HG03565 (cell line): ENCODE measurements around the gene OBSL1.

Source experiments
- ATAC-seq: cut with Tn5 transposase; IDR thresholded peaks from one replicate; pipeline ENCODE4 v1.9.1; 2021; ENCODE audit warnings: mild to moderate bottlenecking, moderate library complexity; ENCODE audit not compliant: unreplicated experiment

OBSL1 gene

DNA sequence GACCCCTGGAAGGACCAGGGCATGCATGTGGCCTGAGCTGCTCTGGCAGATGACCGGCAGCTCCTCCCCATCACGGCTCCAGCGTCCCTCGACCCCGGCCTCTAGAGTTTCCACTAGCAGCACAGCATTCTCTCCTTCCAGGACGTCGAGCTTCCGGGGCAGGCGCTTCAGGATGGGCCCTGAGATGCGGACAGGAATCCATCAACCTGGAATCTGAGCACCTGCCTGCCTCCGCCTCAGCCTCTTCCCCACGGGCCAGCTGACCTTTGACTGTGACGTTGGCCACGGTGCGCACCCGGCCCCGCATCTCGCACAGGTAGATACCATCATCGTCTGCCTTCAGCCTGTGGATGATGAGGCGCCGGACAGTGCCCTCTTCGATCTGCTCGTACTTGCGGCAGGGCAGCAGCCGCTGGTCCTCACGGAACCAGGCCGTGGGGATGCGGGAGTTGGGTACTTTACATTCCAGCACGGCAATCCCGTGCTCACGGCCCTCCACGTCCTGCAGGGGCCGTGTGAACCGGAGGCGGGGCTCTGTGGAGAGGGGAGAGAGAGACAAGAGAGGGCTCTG lies 3.5 kb downstream of the OBSL1 start:
- no peak for ATAC-seq

DNA sequence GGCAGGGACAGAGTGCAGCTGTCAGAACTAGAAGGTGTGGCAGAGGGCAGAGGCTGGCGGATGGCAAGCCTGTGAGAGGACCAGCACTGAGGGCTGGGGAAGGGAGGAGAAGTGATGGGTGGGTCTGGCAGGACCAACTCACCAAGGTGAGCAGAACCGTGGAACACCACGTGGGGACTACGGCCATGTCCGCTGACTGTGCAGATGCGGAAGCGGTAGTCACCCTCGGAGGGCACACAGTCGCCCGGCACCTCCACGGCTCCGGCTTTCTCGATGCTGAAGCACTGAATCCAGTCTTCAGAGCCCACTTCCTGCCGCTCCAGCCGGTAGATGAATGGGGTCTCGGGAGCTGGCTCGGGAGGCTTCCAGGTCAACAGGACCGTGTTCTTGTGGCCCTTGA lies 4.2 kb downstream of the OBSL1 start:
- ATAC-seq = no peak

DNA sequence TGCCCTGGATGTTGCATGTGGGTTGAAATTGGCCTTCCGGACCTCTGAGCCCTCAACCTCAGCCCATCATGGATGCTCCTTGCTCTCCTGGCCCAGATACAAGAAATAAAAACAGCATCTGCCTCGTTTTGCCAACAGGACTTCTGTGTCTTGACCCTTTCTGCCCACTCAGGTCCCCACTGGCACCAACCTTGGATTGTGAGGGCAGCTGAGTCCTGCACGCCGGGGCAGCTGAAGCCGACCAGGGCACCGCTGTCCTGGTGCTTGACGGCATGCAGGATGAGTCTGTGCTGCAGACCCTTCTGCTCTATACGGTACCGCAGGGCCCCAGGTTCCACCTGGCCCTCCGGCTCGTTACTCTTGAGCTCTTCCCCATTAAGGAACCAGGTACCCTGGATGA lies 4.7 kb downstream of the OBSL1 start:
- no peak for ATAC-seq

GRCh38 chr2:219565130-219566080 lies 5.9 kb downstream of the OBSL1 start:
- no peak for ATAC-seq

DNA sequence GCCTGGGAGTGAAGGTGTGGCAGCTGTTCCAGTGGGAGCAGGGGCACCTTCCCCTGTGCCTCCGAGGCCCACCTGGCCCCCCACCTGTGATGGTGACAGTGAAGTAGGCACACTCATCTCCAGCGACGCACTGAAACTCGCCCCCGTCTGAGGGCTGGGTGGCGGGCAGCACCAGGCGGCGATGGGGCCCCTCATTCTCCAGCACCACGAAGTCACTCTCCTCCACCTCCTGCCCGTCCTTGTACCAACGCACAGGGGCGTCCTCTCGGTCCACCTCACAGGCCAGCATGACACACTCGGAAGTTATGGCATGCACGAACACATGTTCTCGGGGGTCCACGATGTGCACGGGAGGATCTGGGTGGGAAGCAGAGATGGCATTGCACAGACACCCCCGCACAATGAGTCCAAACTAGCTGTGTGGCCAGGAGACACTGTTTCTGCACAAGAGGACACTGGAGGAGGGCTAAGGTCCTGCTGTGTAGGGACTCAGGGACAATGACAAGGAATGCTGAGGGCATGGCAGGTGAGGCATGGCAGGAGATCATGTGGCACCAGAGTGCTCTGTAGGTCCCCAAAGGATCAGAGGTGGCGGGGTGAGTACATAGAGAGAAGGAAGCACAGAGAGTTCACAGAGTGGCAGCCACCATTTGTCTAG lies 7.9 kb downstream of the OBSL1 start:
- no peak for ATAC-seq

DNA sequence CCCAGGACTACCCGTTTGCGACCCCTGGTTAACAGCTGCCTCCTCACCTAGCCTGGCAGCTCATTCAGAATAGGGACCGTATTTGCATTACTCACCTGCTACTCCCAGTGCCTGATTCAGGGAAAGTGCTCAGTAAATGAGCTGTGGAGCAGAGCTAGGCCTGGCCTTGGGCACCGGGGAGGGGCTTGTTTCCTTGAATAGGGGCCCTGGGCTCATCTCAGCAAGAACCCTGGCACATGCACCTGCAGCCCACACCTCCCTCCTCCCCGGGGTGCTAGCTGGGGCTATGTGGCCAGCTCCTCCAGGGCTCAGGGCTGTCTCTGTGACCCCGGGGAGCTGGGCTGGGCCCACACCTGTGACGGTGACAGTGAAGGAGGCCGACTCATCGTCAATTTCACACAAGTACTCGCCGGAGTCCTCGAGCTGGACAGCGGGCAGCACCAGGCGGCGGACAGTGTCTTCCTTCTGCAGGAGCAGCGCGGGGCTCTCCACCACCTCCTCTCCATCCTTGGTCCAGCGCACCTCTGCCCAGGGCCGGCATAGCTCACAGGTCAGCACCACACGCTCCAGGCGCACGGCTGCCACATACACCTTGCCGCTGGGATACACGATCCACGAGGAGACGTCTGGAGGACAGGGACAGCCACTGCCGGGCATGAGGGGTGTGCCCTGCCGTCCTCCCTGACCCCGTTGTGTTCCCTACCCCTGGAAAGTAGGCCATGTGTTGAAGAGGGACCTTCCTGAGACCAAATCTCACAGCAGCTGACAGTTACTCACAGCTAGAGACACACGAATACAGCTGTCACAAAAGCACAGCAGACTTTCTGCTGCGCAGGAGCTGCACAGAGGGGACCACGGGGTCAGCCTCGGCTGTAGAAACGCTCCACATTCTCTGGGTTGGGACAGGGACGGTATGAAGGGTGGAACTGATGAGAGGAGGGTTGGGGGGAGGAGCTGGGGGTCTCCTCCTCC lies 9.0 kb downstream of the OBSL1 start:
- ATAC-seq = no peak

DNA sequence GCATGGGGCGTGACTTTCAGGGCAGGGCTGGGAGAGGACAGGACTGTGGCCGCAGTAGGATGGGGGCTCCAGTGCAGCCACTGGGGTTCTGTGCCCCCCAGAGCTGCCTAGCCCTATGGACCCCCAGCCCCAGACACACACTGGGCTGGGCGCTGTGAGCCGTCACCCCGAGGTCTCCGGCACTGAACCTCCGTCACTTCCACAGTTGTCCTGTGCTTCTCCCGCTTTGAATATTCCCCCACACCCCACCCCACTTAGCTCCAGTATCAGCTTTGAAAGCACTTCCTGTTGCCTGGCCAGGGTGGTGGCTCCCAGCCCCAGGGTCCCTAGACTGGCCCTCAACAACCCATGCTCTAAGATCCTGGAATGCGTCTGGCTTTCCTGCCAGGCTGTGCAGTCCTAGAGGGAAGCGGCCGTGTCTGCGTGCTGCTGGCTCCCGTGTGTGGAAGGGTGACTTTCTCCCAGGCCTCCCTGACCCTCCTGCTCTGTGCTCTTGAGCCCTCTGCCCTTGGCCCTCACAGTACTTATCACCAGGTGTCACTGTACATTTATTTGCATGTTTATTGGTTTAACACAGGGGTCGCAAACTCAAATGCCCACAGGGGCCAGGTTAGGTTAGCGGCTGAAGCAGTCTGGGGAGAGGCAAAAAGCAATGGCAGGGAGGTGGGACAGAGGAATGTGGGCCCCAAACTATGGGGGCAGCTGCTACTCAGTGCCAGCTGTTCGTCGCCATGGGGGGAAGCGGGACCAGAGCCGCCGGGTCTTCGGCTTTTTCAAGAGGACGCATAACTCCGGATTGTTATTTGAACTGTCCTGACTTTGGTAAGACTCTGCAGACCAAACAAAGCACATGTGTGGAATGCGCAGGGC lies 9.9 kb downstream of the OBSL1 start:
- ATAC-seq = no peak

DNA sequence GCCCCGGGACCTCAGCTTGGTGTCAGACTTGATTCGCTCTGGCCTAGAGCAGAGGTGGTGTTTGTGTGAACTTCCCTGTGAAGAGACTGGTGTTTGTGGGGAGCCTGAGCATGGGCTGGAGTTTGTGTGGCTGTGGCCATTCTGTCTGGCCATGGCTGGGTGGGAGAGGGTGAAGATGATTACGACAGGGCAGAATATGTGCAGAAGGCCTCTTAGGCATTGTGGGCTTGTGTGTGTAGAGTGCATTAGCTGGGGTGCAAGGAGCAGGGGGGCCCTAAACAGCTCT lies 10.5 kb downstream of the OBSL1 start:
- ATAC-seq = no peak

- ATAC-seq = no peak
Observed at GRCh38 chr2:219560037-219560892, 11.1 kb downstream of the OBSL1 start.

GRCh38 chr2:219559156-219559915 lies 12.0 kb downstream of the OBSL1 start:
- no peak for ATAC-seq

- no peak for ATAC-seq
Observed at GRCh38 chr2:219557791-219558785, 13.3 kb downstream of the OBSL1 start.

- ATAC-seq = no peak
Observed at GRCh38 chr2:219557320-219557719, 14.0 kb downstream of the OBSL1 start.

DNA sequence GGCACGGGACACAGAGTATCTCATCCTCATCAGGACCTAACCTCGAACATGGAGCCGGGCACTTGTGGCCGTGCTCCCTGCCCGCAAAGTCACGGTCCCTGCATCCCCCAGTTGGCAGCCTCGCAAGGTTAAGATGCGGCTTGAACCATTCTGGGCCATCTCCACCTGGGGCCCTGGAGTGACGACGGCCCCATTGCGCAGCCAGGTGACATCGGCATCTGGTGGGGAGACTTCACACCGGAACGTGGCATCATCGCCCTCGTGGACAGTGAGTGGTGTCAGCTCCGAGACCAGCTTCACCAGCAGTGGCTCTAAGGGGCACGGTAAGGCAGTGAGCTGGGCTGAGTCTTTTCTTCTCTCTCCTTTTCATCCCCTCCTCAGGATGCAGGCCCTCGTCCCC lies 14.9 kb downstream of the OBSL1 start:
- no peak for ATAC-seq

DNA sequence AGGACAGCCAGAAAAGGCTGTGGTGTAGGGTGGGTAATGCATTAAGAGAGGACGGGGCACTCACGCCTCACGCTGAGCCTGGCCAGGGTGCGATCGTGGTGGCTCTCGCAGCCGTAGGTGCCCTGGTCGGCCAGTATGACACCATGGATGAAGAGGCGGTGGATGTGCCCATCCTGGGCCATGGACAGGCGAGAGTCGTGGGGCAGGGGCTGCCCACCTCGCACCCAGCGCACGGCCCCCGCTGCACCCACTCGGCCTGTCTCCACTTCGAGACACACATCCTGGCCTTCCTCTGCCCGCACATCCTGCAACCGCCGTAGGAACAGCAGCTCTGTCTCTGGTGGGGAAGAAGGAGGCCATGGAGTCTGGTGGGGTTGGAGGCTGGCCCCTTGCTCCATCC lies 15.4 kb downstream of the OBSL1 start:
- ATAC-seq = no peak

GRCh38 chr2:219554350-219554749 lies 17.0 kb downstream of the OBSL1 start:
- ATAC-seq = no peak

DNA sequence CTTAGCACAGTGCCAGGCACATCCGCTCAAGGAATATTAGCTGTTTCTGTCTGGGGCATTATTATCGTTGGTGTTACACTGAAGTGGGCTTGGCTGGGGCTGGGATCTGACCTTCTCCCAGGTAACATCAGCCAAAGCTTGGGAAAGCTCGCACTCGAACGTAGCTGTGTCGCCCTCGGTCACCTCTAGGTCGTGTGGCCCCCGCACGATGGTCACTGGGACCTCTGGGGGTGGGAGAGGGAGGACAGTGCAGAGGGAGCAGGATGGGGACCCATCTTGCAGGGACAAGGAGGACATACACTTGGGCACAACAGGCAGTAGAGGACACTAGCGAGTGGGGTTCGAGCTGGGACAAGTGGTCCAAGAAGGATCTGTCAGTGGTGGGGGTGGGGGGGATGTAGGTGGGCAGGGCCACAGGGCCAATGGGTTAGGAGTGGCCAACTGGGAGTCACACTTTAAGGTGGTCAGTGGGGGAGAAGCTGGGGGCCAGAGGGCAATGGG lies 17.8 kb downstream of the OBSL1 start:
- ATAC-seq = no peak

- no peak for ATAC-seq
Observed at GRCh38 chr2:219553168-219553417, 18.2 kb downstream of the OBSL1 start.
